Hematopoietic multipotent progenitor cell treated with erythropoietin and hydrocortisone succinate and interleukin-3 and kit ligand, for 4 days (in vitro differentiated cells): ENCODE measurements around the gene GMDS.
A peak's percentile ranks its signal among the peaks of the same experiment; 100 is the strongest.

Experiments used
- DNase-seq: peaks from one replicate; pipeline ENCODE4 v3.0.0-alpha.2; 2015

The GMDS gene

GRCh38 chr6:1607516-1608221 lies 637.7 kb downstream of the GMDS start:
- no peak for DNase-seq

- no peak for DNase-seq
These were observed 638.5 kb downstream of the GMDS start for GRCh38 chr6:1606780-1607515.

- DNase-seq, result no peak
These were observed 639.3 kb downstream of the GMDS start for GRCh38 chr6:1605893-1606779.

GRCh38 chr6:1605004-1605892 lies 640.2 kb downstream of the GMDS start:
- DNase-seq, result no peak

GRCh38 chr6:1604158-1605003 lies 641.0 kb downstream of the GMDS start:
- peak; percentile 77 for DNase-seq

- no peak for DNase-seq
These were observed 641.7 kb downstream of the GMDS start for GRCh38 chr6:1603708-1604107.

- no peak for DNase-seq
These were observed 643.2 kb downstream of the GMDS start for GRCh38 chr6:1602049-1602713.

- no peak for DNase-seq
These were observed 644.0 kb downstream of the GMDS start for GRCh38 chr6:1601158-1602048.

- no peak for DNase-seq
These were observed 644.6 kb downstream of the GMDS start for GRCh38 chr6:1600764-1601157.

- no peak for DNase-seq
These were observed 645.2 kb downstream of the GMDS start for GRCh38 chr6:1600063-1600763.

GRCh38 chr6:1599469-1599868 lies 645.9 kb downstream of the GMDS start:
- no peak for DNase-seq

- DNase-seq, result no peak
These were observed 646.5 kb downstream of the GMDS start for GRCh38 chr6:1598886-1599285.

- DNase-seq, result no peak
These were observed 647.0 kb downstream of the GMDS start for GRCh38 chr6:1598433-1598832.

GRCh38 chr6:1597924-1598323 lies 647.5 kb downstream of the GMDS start:
- no peak for DNase-seq

GRCh38 chr6:1597121-1597744 lies 648.2 kb downstream of the GMDS start:
- no peak for DNase-seq

- DNase-seq, result peak; percentile 70
These were observed 649.1 kb downstream of the GMDS start for GRCh38 chr6:1596088-1596852.

GRCh38 chr6:1595271-1596087 lies 649.9 kb downstream of the GMDS start:
- DNase-seq, result no peak
